ENCODE results near the gene SETDB2. TPM values are rescaled to one million over a fixed set of nuclear protein-coding genes. Genes with fewer than 3 reads are reported as not detected.

SETDB2 gene
- total RNA-seq, 1 donor, result 13.8 TPM

GRCh38 chr13:49407068-49407467, 37.0 kb upstream of the SETDB2 start:
- Histone ChIP-seq H3K4me1 (ENCODE audit: insufficient read depth, low read length) (no peaks in the 10 kb centered on the region), H2AFZ (ENCODE audit: low read length) (no peak overlapping the region), H3K79me2 (ENCODE audit: insufficient read depth, low read length) (no peaks in the 10 kb centered on the region), H4K20me1 (ENCODE audit: insufficient read depth, low read length) (no peaks in the 10 kb centered on the region), H3K27ac (ENCODE audit: low read depth, low read length) (no peak overlapping the region), H3K36me3 (ENCODE audit: insufficient read depth, low read length) (no peaks in the 10 kb centered on the region), H3K9me3 (ENCODE audit: low read depth, low read length) (peaks cover 2% of the 10 kb centered on the region), H3K4me2 (ENCODE audit: insufficient read depth, low read length) (no peak overlapping the region), H3K27me3 (ENCODE audit: insufficient read depth, low read length) (no peaks in the 10 kb centered on the region), H3K4me3 (ENCODE audit: insufficient read depth, low read length) (no peak overlapping the region)
- no peak for TF ChIP-seq CTCF (IDR thresholded peaks at IDR 0.05; ENCODE audit: extremely low read depth, low read depth, low read length)
- no peak for DNase-seq (ENCODE audit: insufficient read length, low spot score, missing footprints)

- Histone ChIP-seq H3K4me2 (ENCODE audit: insufficient read depth, low read length) (no peak overlapping the region), H3K27ac (ENCODE audit: low read depth, low read length) (no peak overlapping the region), H3K79me2 (ENCODE audit: insufficient read depth, low read length) (no peaks in the 10 kb centered on the region), H3K4me3 (ENCODE audit: insufficient read depth, low read length) (no peak overlapping the region), H3K36me3 (ENCODE audit: insufficient read depth, low read length) (no peaks in the 10 kb centered on the region), H3K4me1 (ENCODE audit: insufficient read depth, low read length) (no peaks in the 10 kb centered on the region), H2AFZ (ENCODE audit: low read length) (no peak overlapping the region), H3K9me3 (ENCODE audit: low read depth, low read length) (peaks cover 2% of the 10 kb centered on the region), H4K20me1 (ENCODE audit: insufficient read depth, low read length) (no peaks in the 10 kb centered on the region), H3K27me3 (ENCODE audit: insufficient read depth, low read length) (no peaks in the 10 kb centered on the region)
- DNase-seq (ENCODE audit: insufficient read length, low spot score, missing footprints), result no peak
- TF ChIP-seq CTCF (IDR thresholded peaks at IDR 0.05; ENCODE audit: extremely low read depth, low read depth, low read length), result no peak
These were observed 36.1 kb upstream of the SETDB2 start for GRCh38 chr13:49407936-49408335.

GRCh38 chr13:49409008-49409407, 35.1 kb upstream of the SETDB2 start:
- Histone ChIP-seq H4K20me1 (ENCODE audit: insufficient read depth, low read length) (no peaks in the 10 kb centered on the region), H3K4me2 (ENCODE audit: insufficient read depth, low read length) (no peak overlapping the region), H3K36me3 (ENCODE audit: insufficient read depth, low read length) (no peaks in the 10 kb centered on the region), H3K4me3 (ENCODE audit: insufficient read depth, low read length) (no peak overlapping the region), H3K27me3 (ENCODE audit: insufficient read depth, low read length) (no peaks in the 10 kb centered on the region), H2AFZ (ENCODE audit: low read length) (no peak overlapping the region), H3K9me3 (ENCODE audit: low read depth, low read length) (peaks cover 2% of the 10 kb centered on the region), H3K27ac (ENCODE audit: low read depth, low read length) (no peak overlapping the region), H3K4me1 (ENCODE audit: insufficient read depth, low read length) (no peaks in the 10 kb centered on the region), H3K79me2 (ENCODE audit: insufficient read depth, low read length) (no peaks in the 10 kb centered on the region)
- no peak for DNase-seq (ENCODE audit: insufficient read length, low spot score, missing footprints)
- TF ChIP-seq CTCF (IDR thresholded peaks at IDR 0.05; ENCODE audit: extremely low read depth, low read depth, low read length), result no peak

GRCh38 chr13:49410006-49410405, 34.1 kb upstream of the SETDB2 start:
- no peaks in the 10 kb centered on the region for H4K20me1 ChIP-seq (ENCODE audit: insufficient read depth, low read length)
- no peak overlapping the region for H3K4me2 ChIP-seq (ENCODE audit: insufficient read depth, low read length)
- no peaks in the 10 kb centered on the region for H3K27me3 ChIP-seq (ENCODE audit: insufficient read depth, low read length)
- no peaks in the 10 kb centered on the region for H3K79me2 ChIP-seq (ENCODE audit: insufficient read depth, low read length)
- no peak for DNase-seq (ENCODE audit: insufficient read length, low spot score, missing footprints)
- no peak overlapping the region for H2AFZ ChIP-seq (ENCODE audit: low read length)
- no peak overlapping the region for H3K27ac ChIP-seq (ENCODE audit: low read depth, low read length)
- no peaks in the 10 kb centered on the region for H3K4me1 ChIP-seq (ENCODE audit: insufficient read depth, low read length)
- TF ChIP-seq CTCF (IDR thresholded peaks at IDR 0.05; ENCODE audit: extremely low read depth, low read depth, low read length), result no peak
- no peak overlapping the region for H3K4me3 ChIP-seq (ENCODE audit: insufficient read depth, low read length)
- no peaks in the 10 kb centered on the region for H3K9me3 ChIP-seq (ENCODE audit: low read depth, low read length)
- H3K36me3 ChIP-seq (ENCODE audit: insufficient read depth, low read length), result no peaks in the 10 kb centered on the region
